ENCODE data around the gene NARS2.
"Not testable (repeated sequence)": the region's sequence is repeated elsewhere in the genome, so short reads cannot be mapped to it uniquely, and the experiment has no call there.

Gene NARS2

DNA sequence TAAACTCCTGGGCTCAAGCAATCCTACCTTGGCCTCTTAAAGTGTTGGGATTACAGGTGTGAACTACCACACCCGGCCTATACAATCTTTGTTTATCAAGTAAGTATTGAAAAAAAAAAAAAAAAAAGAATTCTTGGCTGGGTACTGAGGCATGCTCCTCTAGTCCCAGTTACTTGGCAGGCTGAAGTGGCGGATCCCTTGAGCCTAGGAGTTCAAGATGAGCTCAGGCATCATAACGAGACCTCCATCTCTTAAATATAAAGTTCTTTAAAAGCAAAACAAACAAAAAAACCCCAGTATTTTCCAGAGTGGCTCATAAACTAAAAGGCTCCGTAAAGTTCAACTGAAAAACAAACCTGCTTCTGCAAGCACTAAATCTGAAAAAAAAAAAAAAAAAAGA, 106.7 kb downstream of the NARS2 start:
- TF ChIP-seq MYC (IDR thresholded peaks at IDR 0.05; ENCODE audit: low read depth, low read length) (no peak), POLR2A (IDR thresholded peaks at IDR 0.05; ENCODE audit: extremely low read depth, insufficient read length) (no peak)
- TF ChIP-seq, protein P1, sequence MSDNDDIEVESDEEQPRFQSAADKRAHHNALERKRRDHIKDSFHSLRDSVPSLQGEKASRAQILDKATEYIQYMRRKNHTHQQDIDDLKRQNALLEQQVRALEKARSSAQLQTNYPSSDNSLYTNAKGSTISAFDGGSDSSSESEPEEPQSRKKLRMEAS (IDR thresholded peaks at IDR 0.05; ENCODE audit: low read depth, low read length), result no peak
- TF ChIP-seq, protein P2, sequence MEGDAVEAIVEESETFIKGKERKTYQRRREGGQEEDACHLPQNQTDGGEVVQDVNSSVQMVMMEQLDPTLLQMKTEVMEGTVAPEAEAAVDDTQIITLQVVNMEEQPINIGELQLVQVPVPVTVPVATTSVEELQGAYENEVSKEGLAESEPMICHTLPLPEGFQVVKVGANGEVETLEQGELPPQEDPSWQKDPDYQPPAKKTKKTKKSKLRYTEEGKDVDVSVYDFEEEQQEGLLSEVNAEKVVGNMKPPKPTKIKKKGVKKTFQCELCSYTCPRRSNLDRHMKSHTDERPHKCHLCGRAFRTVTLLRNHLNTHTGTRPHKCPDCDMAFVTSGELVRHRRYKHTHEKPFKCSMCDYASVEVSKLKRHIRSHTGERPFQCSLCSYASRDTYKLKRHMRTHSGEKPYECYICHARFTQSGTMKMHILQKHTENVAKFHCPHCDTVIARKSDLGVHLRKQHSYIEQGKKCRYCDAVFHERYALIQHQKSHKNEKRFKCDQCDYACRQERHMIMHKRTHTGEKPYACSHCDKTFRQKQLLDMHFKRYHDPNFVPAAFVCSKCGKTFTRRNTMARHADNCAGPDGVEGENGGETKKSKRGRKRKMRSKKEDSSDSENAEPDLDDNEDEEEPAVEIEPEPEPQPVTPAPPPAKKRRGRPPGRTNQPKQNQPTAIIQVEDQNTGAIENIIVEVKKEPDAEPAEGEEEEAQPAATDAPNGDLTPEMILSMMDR (IDR thresholded peaks at IDR 0.05; ENCODE audit: low read depth, low read length), result no peak
- no peak for DNase-seq (ENCODE audit: low read depth)

DNA sequence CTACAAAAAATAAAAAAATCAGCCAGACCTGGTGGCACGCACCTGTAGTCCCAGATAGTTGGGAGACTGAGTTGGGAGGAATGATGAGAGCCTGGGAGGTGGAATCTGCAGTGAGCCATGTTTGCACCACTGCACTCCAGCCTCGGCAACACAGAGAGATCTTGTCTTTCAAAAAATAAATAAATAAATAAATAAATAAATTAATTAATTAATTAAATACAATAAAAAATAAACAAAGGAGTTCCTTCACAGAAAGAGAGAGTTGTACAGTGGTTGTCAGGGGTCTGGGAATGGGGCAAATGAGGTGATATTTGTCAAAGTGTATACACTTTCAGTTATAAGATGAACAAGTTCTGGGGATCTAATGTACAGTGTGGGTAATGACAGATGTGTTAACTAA, 107.3 kb downstream of the NARS2 start:
- TF ChIP-seq POLR2A (IDR thresholded peaks at IDR 0.05; ENCODE audit: extremely low read depth, insufficient read length) (no peak), MYC (IDR thresholded peaks at IDR 0.05; ENCODE audit: low read depth, low read length) (no peak)
- TF ChIP-seq, protein P1 (IDR thresholded peaks at IDR 0.05; ENCODE audit: low read depth, low read length), result no peak
- no peak overlapping the region for H3K4me3 ChIP-seq (ENCODE audit: low read depth, low read length)
- no peak for DNase-seq (ENCODE audit: low read depth)

More for the DNA sequence above, 106.7 kb downstream of the NARS2 start:
- no peak overlapping the region for H3K4me3 ChIP-seq (ENCODE audit: low read depth, low read length)

DNA sequence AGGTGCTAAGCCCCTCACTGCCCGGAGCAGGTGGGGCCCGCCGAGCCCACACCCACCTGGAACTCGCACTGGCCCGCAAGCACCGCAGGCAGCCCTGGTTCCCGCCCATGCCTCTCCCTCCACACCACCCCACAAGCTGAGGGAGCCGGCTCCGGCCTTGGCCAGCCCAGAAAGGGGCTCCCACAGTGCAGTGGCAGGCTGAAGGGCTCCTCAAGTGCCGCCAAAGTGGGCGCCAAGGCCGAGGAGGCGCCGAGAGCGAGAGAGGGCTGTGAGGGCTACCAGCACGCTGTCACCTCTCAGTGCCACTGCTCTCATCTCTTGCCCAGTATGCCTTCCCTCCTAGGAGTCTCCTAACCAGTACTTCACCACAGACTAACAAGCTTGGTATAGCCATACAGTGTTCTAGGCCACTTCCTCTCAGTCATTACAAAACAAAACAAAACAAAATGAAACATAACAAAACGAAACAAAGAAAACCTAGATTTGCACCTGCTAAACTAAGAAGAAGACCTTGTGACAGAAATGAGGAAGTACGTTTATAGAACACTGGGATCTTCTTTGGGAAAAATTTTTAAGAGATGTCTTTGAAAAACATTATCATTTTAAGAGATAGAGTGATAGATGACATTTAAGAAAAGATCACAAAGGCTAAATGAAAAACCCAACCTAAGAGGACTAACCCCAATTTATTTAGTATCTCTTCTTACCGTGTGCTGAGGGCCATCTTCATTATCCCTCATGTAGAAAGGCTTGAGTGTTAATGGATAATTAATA, 109.3 kb downstream of the NARS2 start:
- no peak overlapping the region for H3K4me3 ChIP-seq (ENCODE audit: low read depth, low read length)
- no peak for DNase-seq (ENCODE audit: low read depth)
- TF ChIP-seq, protein P2 (IDR thresholded peaks at IDR 0.05; ENCODE audit: low read depth, low read length), result no peak
- TF ChIP-seq POLR2A (IDR thresholded peaks at IDR 0.05; ENCODE audit: extremely low read depth, insufficient read length), result no peak
- TF ChIP-seq MYC (IDR thresholded peaks at IDR 0.05; ENCODE audit: low read depth, low read length), result no peak

DNA sequence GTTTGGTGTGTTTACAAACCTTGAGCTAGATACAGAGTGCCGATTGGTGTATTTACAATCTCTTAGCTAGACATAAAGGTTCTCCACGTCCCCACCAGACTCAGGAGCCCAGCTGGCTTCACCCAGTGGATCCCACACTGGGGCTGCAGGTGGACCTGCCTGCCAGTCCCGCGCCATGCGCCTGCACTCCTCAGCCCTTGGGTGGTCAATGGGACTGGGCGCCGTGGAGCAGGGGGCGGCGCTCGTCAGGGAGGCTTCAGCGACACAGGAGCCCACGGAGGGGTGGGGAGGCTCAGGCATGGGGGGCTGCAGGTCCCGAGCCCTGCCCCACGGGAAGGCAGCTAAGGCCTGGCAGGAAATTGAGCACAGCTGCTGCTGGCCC, 109.9 kb downstream of the NARS2 start:
- not testable (repeated sequence) for H3K4me3 ChIP-seq (ENCODE audit: low read depth, low read length); DNase-seq (ENCODE audit: low read depth)

DNA sequence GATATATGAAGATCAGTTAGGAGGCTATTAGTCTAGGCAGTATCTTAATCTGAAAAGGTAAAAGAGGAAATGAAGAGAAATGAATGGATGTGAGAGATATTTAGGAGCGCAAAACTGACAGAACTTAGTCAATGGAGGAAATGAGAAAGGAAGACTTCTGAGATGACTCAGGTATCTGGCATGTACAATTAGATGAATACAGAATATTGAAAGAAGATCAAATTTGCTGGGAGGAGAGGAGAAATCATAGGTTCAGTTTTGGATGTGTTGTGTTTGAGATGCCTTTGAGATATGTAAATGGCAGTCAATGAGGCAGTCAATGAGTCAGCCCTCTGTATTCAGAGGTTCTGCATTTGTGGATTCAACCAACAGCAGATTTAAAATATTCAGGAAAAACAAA, 114.2 kb downstream of the NARS2 start:
- no peak for DNase-seq (ENCODE audit: low read depth)
- no peak for TF ChIP-seq POLR2A (IDR thresholded peaks at IDR 0.05; ENCODE audit: extremely low read depth, insufficient read length)
- TF ChIP-seq, protein P1 (IDR thresholded peaks at IDR 0.05; ENCODE audit: low read depth, low read length), result no peak
- TF ChIP-seq MYC (IDR thresholded peaks at IDR 0.05; ENCODE audit: low read depth, low read length), result no peak
- TF ChIP-seq, protein P2 (IDR thresholded peaks at IDR 0.05; ENCODE audit: low read depth, low read length), result no peak
- H3K4me3 ChIP-seq (ENCODE audit: low read depth, low read length), result no peak overlapping the region

DNA sequence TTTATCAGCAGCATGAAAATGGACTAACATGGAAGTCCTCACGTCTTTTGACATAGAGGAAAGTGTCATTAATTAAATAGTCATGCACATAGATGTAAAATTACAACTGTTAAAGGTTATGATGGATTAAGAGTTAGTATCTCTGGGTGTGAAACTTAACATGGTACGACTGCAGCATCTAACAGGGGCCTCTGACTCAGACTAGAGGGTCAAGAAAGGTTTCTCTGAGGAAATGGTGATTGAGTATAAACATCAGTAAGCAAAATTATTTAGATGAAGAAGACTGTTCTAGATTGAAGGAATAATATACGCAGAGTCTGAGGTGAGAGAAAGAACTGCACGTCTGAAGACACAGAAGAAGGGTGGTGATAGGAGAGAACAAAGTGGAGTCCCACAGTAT, 114.9 kb downstream of the NARS2 start:
- DNase-seq (ENCODE audit: low read depth), result no peak
- no peak overlapping the region for H3K4me3 ChIP-seq (ENCODE audit: low read depth, low read length)
- TF ChIP-seq MYC (IDR thresholded peaks at IDR 0.05; ENCODE audit: low read depth, low read length) (no peak), POLR2A (IDR thresholded peaks at IDR 0.05; ENCODE audit: extremely low read depth, insufficient read length) (no peak)
- TF ChIP-seq, protein P1 (IDR thresholded peaks at IDR 0.05; ENCODE audit: low read depth, low read length), result no peak
- TF ChIP-seq, protein P2 (IDR thresholded peaks at IDR 0.05; ENCODE audit: low read depth, low read length), result no peak

DNA sequence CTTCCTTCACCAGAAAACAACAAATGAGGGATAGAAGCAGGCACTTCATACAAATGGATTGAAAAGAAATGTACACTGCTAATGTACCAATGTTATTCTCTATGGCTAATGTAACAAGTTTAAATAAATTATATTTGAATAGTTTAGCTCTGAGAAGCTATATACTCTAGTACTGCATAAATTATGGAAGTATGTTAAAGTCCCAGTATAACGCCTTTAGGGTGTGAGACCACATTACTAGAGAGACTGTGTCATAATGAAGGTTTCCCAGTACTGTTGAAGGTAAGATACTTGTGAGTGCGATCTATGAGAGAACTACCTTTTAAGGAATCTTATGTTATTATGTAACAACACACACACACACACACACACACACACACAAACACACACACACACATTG, 117.2 kb downstream of the NARS2 start:
- no peak for TF ChIP-seq MYC (IDR thresholded peaks at IDR 0.05; ENCODE audit: low read depth, low read length)
- TF ChIP-seq, protein P1 (IDR thresholded peaks at IDR 0.05; ENCODE audit: low read depth, low read length), result no peak
- TF ChIP-seq POLR2A (IDR thresholded peaks at IDR 0.05; ENCODE audit: extremely low read depth, insufficient read length), result no peak
- no peak overlapping the region for H3K4me3 ChIP-seq (ENCODE audit: low read depth, low read length)
- DNase-seq (ENCODE audit: low read depth), result no peak

Data from NB4 (cell line).